Stomach (tissue), 4 donors: ENCODE data around the gene WDPCP.

Experiments
- CTCF ChIP-seq, 7 experiments: fragments of 450-650 bp in 4 of 7; fragments of 200-600 bp in 3 of 7; sonication (generic) in 3 of 7; IDR thresholded peaks; one replicate each; pipeline ENCODE4 v1.5.1; 2016 to 2019; ENCODE audit warnings: antibody characterized with exemption in 7 of 7, control low read depth in 2 of 7, mild to moderate bottlenecking in 1 of 7
- POLR2AphosphoS5 ChIP-seq, 3 donors: sonication (generic); formaldehyde crosslinking; IDR thresholded peaks; one replicate each; pipeline ENCODE4 v1.6.1; 2016; ENCODE audit warnings: antibody characterized with exemption in 3 of 3

DNA sequence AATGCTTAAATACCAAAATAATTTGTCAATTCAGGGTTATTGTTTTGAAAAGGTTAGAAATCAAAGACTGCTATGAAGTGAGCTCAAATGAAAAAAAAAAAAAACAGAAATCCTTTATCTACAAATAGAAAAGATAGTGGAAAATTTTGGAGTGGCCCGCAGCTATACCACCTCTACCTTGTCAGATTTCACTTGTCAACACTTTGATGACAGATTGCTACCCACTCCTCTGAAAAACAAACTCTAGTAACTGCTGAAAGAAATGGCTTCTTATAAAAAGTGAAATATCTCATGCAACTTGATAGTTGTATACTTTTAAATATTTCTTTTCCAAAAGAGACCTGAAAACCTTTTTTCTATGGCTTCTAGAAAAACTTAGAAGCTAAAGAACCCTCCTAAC, 84.5 kb downstream of the WDPCP start:
- TF ChIP-seq CTCF (IDR thresholded peaks at IDR 0.05) (no peak), POLR2AphosphoS5 (IDR thresholded peaks at IDR 0.05) (no peak)
